Activated T-helper 2 cell treated with anti-CD3 and anti-CD28 coated beads, Interferon-gamma antibody, Interleukin-2, Interleukin-4, amounts not matched to agents 10 μg/mL and 5 μg/mL and 100 μg/mL, durations not matched to agents 14 hours and 24 hours and 36 hours (primary cell): Measurements from ENCODE around the gene ADARB1. TPM values are rescaled to one million over a fixed set of nuclear protein-coding genes. Genes with fewer than 3 reads are reported as not detected.

Source experiments
- DNase-seq: peaks from one replicate; pipeline ENCODE4 v3.0.0; 2021; ENCODE audit warnings: low spot score
- H3K27ac Mint-ChIP-seq: one replicate; pipeline ENCODE4 v1.8.0; 2021; ENCODE audit warnings: mixed read lengths
- H3K27me3 Mint-ChIP-seq: one replicate; pipeline ENCODE4 v1.8.0; 2021; ENCODE audit warnings: low read depth, mixed read lengths
- H3K36me3 Mint-ChIP-seq: one replicate; pipeline ENCODE4 v1.8.0; 2021; ENCODE audit warnings: low read depth, mixed read lengths
- H3K4me1 Mint-ChIP-seq: one replicate; pipeline ENCODE4 v1.8.0; 2021; ENCODE audit warnings: low read depth, mixed read lengths
- H3K4me3 Mint-ChIP-seq: one replicate; pipeline ENCODE4 v1.8.0; 2021; ENCODE audit warnings: low read depth, mild to moderate bottlenecking, moderate library complexity, mixed read lengths
- H3K9me3 Mint-ChIP-seq: one replicate; pipeline ENCODE4 v1.8.0; 2021; ENCODE audit warnings: mixed read lengths
- intact Hi-C: fragments of 100-400 bp; cut with micrococcal nuclease; formaldehyde crosslinking; loops from one replicate; pipeline ENCODE4 v1.15.1; 2023
- total RNA-seq: library from RNA; stranded (reverse); gene quantifications from 2 replicates; pipeline ENCODE4 v1.2.3, GENCODE V29; 2022

The ADARB1 gene
- total RNA-seq, 1 donor from 2014 or later = 25.8 TPM

DNA sequence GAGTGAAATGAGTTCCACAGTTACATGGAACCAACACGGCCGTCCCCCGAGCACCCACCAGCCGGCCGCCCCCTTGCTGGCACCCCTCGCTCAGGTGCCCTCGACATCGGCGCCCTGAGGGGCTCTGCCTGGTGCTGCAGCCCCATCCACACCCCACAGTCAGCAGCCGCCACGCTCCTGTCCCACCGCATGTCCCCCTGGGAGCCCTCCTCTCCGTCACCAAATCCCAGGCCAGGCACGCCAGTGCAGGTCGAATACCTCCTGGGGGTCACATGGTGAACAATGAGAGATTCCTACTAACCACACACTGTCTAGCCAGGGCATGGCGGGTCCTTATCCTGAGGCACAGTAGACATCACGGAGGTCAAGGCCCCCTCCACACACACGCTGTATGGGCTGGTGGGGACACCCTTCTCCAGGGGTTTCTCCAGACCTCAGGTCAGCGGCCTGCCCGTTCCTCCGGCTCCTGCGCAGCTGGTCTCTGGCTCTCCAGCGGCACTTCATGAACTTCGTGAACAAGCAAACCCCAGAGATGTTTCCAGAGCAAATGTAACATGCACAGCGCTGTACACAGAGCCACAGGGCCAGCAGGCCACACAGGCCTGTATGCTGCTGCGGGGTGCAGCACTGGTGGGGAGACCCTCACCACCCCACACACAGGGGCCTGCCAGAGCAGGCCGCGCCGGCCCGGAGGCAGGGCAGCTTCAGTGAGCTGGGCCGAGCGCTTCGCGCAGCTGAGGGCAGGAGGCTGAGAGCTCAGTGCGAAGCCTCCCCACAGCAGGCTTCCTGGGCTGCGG is 191.5 kb downstream of the ADARB1 start:
- H3K27ac Mint-ChIP-seq = no peak overlapping the region
- peak; percentile 6 for DNase-seq

GRCh38 chr21:45266518-45267389 is 192.4 kb downstream of the ADARB1 start:
- Mint-ChIP-seq H3K27me3 (no peaks in the 10 kb centered on the region), H3K4me1 (peaks cover 14% of the 10 kb centered on the region), H3K9me3 (no peaks in the 10 kb centered on the region), H3K4me3 (no peak overlapping the region), H3K36me3 (peaks cover 37% of the 10 kb centered on the region), H3K27ac (no peak overlapping the region)
- peak; percentile 52 for DNase-seq
- intact Hi-C loops = no loop called here

More for the DNA sequence above, 191.5 kb downstream of the ADARB1 start:
- H3K4me3 Mint-ChIP-seq = no peak overlapping the region
- H3K4me1 Mint-ChIP-seq = peaks cover 14% of the 10 kb centered on the region
- no peaks in the 10 kb centered on the region for H3K27me3 Mint-ChIP-seq
- H3K9me3 Mint-ChIP-seq = no peaks in the 10 kb centered on the region
- intact Hi-C loops = no loop called here
- H3K36me3 Mint-ChIP-seq = peaks cover 37% of the 10 kb centered on the region

DNA sequence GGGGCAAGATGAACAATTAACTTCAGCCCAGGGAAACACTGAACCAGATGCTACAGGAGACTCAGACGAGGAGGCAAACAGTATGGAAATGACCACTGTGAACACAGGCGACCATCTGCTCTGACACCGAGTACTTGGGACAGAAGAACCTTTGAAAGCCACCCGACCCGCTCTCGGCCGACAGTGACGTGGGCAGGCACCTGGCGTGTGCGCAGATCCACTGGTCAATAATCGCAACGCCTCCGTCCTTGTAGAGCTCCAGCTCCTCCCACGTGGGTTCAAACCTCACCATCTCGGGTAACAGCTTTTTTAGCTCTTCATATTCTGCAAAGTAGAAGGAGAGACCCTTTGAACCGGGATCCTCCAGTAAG is 193.0 kb downstream of the ADARB1 start:
- Mint-ChIP-seq H3K4me3 (no peak overlapping the region), H3K27ac (no peak overlapping the region), H3K4me1 (peaks cover 14% of the 10 kb centered on the region)

GRCh38 chr21:45269861-45270260 is 195.5 kb downstream of the ADARB1 start:
- Mint-ChIP-seq H3K27me3 (no peaks in the 10 kb centered on the region), H3K36me3 (peaks cover 32% of the 10 kb centered on the region), H3K27ac (no peak overlapping the region), H3K9me3 (no peaks in the 10 kb centered on the region), H3K4me3 (no peak overlapping the region), H3K4me1 (peaks cover 14% of the 10 kb centered on the region)
- DNase-seq = no peak
- intact Hi-C loops = no loop called here

More for the DNA sequence above, 193.0 kb downstream of the ADARB1 start:
- H3K9me3 Mint-ChIP-seq = no peaks in the 10 kb centered on the region
- H3K36me3 Mint-ChIP-seq = peaks cover 37% of the 10 kb centered on the region
- no peaks in the 10 kb centered on the region for H3K27me3 Mint-ChIP-seq
- no peak for DNase-seq
- intact Hi-C loops = no loop called here

- no peaks in the 10 kb centered on the region for H3K27me3 Mint-ChIP-seq
- peaks cover 30% of the 10 kb centered on the region for H3K36me3 Mint-ChIP-seq
- H3K4me1 Mint-ChIP-seq = peaks cover 14% of the 10 kb centered on the region
- H3K4me3 Mint-ChIP-seq = no peak overlapping the region
- intact Hi-C loops = no loop called here
- no peaks in the 10 kb centered on the region for H3K9me3 Mint-ChIP-seq
- no peak overlapping the region for H3K27ac Mint-ChIP-seq
- no peak for DNase-seq
Observed at GRCh38 chr21:45270306-45270821, 196.0 kb downstream of the ADARB1 start.

Other genes with a start within 250 kb of the ADARB1 start
- gene PTTG1IP, start 200.9 kb upstream of the ADARB1 start, total RNA-seq = 48.1 and 48.3 TPM in 2 replicates
- gene ITGB2, start 153.7 kb upstream of the ADARB1 start, total RNA-seq = 210 and 212 TPM in 2 replicates
- 65.8 and 72.6 TPM in 2 replicates for gene SLX9, start 134.6 kb upstream of the ADARB1 start, total RNA-seq
- 14.1 and 16.1 TPM in 2 replicates for gene POFUT2, start 213.3 kb downstream of the ADARB1 start, total RNA-seq